Frontal cortex (tissue), 4 donors: Measurements from ENCODE around the gene SLC38A3. TPM values are rescaled to one million over a fixed set of nuclear protein-coding genes. Genes with fewer than 3 reads are reported as not detected.
"Not testable (repeated sequence)": the region's sequence is repeated elsewhere in the genome, so short reads cannot be mapped to it uniquely, and the experiment has no call there.

Experiments
- DNase-seq, 2 donors: peaks; one replicate each; pipeline ENCODE4 v3.0.0; 2012; ENCODE audit warnings: low spot score in 2 of 2
- FAIRE-seq: peaks from 2 replicates; lab custom pipeline; 2012; peaks lifted over from hg19 to GRCh38; lab: Jason Lieb, UNC
- total RNA-seq: library from RNA; depleted of rRNA; stranded (reverse); fragments of >200 nt; gene quantifications from one replicate; pipeline ENCODE4 v1.2.3, GENCODE V29; 2014
- donor health status: control.
- donor health status: control.
- donor health status: control.

The SLC38A3 gene
- total RNA-seq, 1 donor from 2014 or later = 2.0 TPM

DNA sequence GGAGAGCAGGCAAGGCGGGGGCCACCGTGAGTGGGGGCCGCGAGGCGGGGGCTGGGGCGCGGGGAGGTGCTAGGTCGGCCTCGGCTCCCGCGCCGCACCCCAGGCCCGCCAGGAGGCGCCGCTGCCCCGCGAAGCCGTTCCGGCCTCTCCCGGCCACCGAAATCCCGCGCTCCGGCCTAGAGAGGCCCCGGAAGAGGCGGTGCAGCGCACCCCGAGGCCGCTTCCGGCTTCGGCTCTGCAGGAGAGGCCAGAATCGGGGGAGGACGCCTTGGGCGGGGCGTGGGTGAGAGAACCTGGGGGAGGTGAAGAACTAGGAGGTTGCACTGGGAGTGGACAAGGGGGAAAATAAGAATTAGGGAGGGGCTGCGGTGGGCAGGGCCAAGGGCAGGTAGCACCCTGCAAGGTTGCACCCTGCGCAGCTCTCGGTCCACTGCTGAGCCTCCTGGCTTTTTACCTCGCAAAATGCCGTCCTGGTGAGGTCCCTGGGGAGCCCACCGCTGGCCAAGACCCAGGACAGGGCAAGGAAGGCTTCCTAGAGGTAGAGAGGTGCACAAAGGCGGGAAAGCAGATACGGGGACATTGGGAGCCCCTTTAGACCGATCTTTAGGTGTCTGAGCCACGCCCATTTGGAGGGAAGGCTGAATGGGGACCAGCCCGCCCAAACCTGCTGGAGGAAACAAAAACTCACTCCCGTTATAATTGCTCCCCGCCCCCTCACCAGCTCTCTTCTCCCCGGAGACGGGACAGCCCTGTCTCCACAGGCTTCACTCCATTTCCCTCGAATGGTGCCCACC lies 22.5 kb downstream of the SLC38A3 start:
- DNase-seq = peak; percentile 91 to 94
- no peak for FAIRE-seq

- DNase-seq, FAIRE-seq: not testable (repeated sequence)
These were observed 23.2 kb downstream of the SLC38A3 start for GRCh38 chr3:50228184-50228763.

DNA sequence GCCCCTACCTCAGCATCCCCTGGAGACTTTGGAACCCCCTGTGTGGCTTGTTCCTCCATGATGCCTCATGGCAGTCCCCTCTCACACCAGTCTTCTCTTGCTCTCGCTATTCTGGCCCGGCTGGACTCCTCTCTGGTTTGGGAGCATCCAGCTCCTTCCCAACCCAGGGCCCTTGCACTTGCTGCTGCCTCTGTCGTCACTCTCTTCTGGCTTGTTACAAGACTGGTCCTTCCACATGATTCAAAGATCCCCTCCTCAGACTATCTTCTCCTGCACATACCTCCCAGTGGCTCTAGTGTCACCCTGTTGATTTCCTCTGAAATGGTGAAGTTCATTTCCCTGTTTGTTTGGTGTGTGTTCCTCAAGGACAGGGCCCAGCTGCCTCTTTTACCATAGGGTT lies 24.4 kb downstream of the SLC38A3 start:
- FAIRE-seq = no peak
- DNase-seq = no peak

DNA sequence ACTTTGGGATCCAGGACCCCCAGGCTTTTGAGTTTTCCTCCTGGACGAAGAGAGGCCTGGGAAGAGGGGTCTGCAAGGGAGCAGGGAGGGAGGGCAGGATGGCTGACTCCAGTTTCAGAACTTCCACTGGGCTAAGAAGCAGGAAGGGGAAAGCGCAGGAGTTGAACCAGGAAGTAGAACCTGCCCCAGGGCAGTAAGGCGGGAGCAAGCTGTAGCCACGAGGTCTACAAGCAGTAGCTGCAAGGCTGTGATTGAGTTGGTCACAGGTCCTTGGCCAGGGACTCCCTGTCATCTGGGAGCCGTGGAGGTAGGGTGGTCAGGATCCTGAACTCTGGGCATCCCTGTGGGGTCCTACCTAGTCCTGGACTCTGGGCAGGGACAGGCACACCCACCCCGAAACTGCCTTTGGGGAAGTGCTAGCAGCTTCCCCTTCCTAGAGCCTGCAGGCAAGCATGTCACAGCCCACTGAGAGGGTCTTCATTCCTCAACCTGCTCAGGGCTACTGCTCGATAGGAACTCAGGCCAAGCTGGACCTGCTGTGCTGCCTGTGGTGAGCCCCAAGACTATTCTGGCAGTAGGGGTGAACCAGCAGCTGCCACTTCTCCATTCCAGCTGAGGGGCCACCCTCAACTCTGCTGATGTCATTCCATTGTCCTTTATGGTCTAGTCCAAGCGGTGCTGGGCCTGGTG lies 25.2 kb downstream of the SLC38A3 start:
- DNase-seq = no peak
- no peak for FAIRE-seq

DNA sequence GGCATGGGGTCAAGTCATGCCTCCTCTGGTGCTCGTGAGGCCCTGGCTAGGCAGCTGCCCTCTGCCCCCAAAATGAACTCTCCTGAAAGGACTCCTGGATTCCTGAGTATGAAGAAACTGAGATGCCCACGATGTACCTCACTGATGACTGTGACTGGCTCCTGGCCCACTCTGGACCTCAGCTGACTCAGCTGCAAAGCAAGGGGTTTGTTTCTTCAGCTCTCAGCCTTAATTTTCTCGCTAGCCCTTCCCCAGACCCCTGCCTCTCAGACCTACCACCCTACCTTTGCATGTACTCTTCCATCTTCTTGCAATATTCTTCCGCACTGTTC lies 25.7 kb downstream of the SLC38A3 start:
- DNase-seq (no peak), FAIRE-seq (no peak)

GRCh38 chr3:50231581-50231980 lies 26.5 kb downstream of the SLC38A3 start:
- FAIRE-seq = no peak

DNA sequence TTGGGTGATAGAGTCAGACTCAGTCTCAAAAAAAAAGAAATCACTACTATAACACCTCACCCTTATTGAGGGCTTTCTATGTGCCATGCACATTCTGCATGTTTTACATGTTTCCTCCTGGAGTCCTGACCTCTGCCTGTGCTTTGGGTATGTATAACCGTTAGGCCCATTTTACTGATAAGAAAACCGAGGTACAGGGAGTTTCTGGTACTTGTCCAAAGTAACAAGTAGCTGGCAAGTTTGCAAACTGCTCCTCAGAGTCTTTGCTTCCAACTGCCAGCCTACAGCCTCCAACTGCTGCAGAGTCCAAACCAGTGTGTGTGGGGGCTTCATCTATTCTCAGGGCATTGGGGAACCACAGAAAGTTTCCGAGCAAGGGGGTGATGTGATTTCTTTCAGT lies 27.2 kb downstream of the SLC38A3 start:
- no peak for DNase-seq
- no peak for FAIRE-seq

More at GRCh38 chr3:50231581-50231980, 26.5 kb downstream of the SLC38A3 start:
- no peak for DNase-seq

DNA sequence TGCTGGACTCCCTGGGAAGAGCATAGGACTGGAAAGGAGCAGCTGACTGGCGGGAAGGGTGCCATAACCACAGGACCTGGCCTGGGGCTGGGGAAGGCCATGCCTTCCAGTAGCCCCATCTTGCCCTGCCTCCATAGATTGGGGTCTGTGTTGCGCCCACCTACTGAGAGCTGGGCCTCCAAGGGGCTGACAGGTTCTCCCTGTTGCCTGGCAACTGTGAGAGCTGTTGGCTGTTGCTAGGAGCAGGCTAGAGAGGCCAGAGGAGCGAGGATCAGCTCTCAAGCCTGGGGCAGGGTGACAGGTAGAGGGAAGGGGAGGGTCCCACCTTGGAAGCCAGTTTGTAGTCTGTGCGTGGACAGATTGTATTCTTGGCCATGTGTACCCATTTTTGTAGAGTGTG lies 28.1 kb downstream of the SLC38A3 start:
- DNase-seq (no peak), FAIRE-seq (no peak)

GRCh38 chr3:50235716-50236483 lies 30.8 kb downstream of the SLC38A3 start, which contains the start of gene GNAI2:
TSS of gene GNAI2 (plus strand) at chr3:50236204. CDS start at chr3:50236336, 132 bp downstream.
- FAIRE-seq = peak; percentile 95
- peak; percentile 99 for DNase-seq

GRCh38 chr3:50236484-50237132 lies 31.5 kb downstream of the SLC38A3 start:
- FAIRE-seq (no peak), DNase-seq (no peak)

GRCh38 chr3:50237133-50237651 lies 32.1 kb downstream of the SLC38A3 start:
- no peak for DNase-seq
- no peak for FAIRE-seq

- no peak for FAIRE-seq
- peak; percentile 68 to 76 for DNase-seq
These were observed 32.9 kb downstream of the SLC38A3 start for GRCh38 chr3:50237754-50238548.

- DNase-seq (peak; percentile 68 to 75), FAIRE-seq (no peak)
These were observed 33.5 kb downstream of the SLC38A3 start for GRCh38 chr3:50238549-50239026.

- FAIRE-seq (no peak), DNase-seq (no peak)
These were observed 34.6 kb downstream of the SLC38A3 start for GRCh38 chr3:50239649-50240048.

DNA sequence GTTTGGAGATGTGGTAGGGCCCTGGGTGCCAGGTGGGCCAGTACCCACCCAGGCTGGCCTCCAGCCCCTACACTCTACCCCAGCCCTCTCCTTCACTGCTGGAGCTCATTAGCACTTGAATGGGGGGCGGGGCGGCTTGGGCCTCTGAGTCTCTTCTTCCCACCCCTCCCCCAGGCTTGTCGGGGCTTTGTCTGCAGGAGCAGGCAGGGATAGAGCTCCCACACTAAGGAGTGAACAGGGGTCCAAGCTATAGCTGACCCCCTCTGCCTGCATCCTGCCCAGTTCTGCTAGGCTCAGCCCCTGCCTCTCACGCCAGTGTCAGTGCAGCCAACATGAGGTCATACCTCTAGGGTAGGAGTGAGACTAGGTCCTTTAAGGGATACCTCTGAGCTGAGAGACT lies 36.1 kb downstream of the SLC38A3 start:
- no peak for FAIRE-seq
- DNase-seq = no peak

GRCh38 chr3:50241713-50242380 lies 36.8 kb downstream of the SLC38A3 start:
- FAIRE-seq (no peak), DNase-seq (no peak)

- DNase-seq = no peak
- no peak for FAIRE-seq
These were observed 37.3 kb downstream of the SLC38A3 start for GRCh38 chr3:50242381-50242770.
